Measurements from ENCODE around the gene CTSK.

CTSK gene

DNA sequence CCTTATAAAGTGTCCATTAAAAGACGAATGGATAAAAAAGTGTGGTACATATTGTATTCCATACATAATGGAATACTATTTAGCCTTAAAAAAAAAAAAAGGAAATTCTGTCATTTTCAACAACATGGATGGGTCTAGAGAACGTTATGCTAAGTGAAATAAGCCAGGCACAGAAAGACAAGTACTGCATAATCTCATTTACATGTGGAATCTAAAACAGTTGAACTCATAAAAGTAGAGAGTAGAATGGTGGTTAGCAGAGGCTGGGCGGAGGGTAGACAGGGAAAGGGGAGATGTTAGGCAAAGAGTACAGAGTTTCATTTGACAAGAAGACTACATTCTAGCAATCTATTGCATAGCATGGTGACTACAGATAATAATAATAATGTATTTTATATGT, 45.0 kb downstream of the CTSK start:
- no peaks in the 10 kb centered on the region for H3K9me3 ChIP-seq
- no peak overlapping the region for H3K27ac ChIP-seq
- H3K4me3 ChIP-seq, result no peak overlapping the region
- H3K4me1 ChIP-seq, result peaks cover 0 to 7% (median 0%) of the 10 kb centered on the region in 4 donors
- no peak for DNase-seq
- no peaks in the 10 kb centered on the region for H3K36me3 ChIP-seq
- TF ChIP-seq, protein P1, sequence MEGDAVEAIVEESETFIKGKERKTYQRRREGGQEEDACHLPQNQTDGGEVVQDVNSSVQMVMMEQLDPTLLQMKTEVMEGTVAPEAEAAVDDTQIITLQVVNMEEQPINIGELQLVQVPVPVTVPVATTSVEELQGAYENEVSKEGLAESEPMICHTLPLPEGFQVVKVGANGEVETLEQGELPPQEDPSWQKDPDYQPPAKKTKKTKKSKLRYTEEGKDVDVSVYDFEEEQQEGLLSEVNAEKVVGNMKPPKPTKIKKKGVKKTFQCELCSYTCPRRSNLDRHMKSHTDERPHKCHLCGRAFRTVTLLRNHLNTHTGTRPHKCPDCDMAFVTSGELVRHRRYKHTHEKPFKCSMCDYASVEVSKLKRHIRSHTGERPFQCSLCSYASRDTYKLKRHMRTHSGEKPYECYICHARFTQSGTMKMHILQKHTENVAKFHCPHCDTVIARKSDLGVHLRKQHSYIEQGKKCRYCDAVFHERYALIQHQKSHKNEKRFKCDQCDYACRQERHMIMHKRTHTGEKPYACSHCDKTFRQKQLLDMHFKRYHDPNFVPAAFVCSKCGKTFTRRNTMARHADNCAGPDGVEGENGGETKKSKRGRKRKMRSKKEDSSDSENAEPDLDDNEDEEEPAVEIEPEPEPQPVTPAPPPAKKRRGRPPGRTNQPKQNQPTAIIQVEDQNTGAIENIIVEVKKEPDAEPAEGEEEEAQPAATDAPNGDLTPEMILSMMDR (IDR thresholded peaks at IDR 0.05), result no peak
- H3K27me3 ChIP-seq, result no peaks in the 10 kb centered on the region
- intact Hi-C loops (cut with DNase I; ENCODE audit: low total_unique reads), result no loop called here

DNA sequence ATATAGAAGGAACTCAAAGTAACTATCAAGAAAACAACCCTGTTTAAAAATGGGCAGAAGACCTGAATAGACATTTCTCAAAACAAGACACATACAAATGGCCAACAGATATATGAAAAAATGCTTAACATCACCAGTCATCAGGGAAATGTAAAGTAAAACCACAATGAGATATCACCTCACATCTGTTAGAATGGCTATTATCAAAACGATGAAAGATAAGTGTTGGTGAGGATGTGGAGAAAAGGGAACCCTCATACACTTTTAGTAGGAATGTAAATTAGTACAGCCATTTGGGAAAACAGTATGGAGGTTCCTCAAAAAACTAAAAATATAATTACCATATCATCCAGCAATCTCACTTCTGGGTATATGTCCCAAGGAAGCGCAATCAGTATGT, 45.5 kb downstream of the CTSK start:
- no peak for DNase-seq
- no peak overlapping the region for H3K27ac ChIP-seq
- TF ChIP-seq, protein P1 (IDR thresholded peaks at IDR 0.05), result no peak
- no peaks in the 10 kb centered on the region for H3K27me3 ChIP-seq
- intact Hi-C loops (cut with DNase I; ENCODE audit: low total_unique reads), result no loop called here
- H3K36me3 ChIP-seq, result no peaks in the 10 kb centered on the region
- no peaks in the 10 kb centered on the region for H3K9me3 ChIP-seq
- peaks cover 0 to 7% (median 0%) of the 10 kb centered on the region in 4 donors for H3K4me1 ChIP-seq
- H3K4me3 ChIP-seq, result no peak overlapping the region

GRCh38 chr1:150761801-150762200, 46.3 kb downstream of the CTSK start:
- H3K36me3 ChIP-seq, result no peaks in the 10 kb centered on the region
- no peak overlapping the region for H3K27ac ChIP-seq
- no peaks in the 10 kb centered on the region for H3K27me3 ChIP-seq
- DNase-seq, result no peak
- H3K4me1 ChIP-seq, result peaks cover 0 to 7% (median 0%) of the 10 kb centered on the region in 4 donors
- H3K9me3 ChIP-seq, result no peaks in the 10 kb centered on the region
- TF ChIP-seq, protein P1 (IDR thresholded peaks at IDR 0.05), result no peak
- intact Hi-C loops (cut with DNase I; ENCODE audit: low total_unique reads), result no loop called here
- H3K4me3 ChIP-seq, result no peak overlapping the region

GRCh38 chr1:150760013-150760412, 48.0 kb downstream of the CTSK start:
- Histone ChIP-seq H3K4me1 (peaks cover 0 to 7% (median 0%) of the 10 kb centered on the region in 4 donors), H3K27me3 (no peaks in the 10 kb centered on the region), H3K27ac (no peak overlapping the region), H3K4me3 (no peak overlapping the region), H3K36me3 (no peaks in the 10 kb centered on the region), H3K9me3 (no peaks in the 10 kb centered on the region)
- TF ChIP-seq, protein P1 (IDR thresholded peaks at IDR 0.05), result no peak
- intact Hi-C loops (cut with DNase I; ENCODE audit: low total_unique reads), result no loop called here
- no peak for DNase-seq

GRCh38 chr1:150753416-150753815, 54.6 kb downstream of the CTSK start:
- Histone ChIP-seq H3K9me3 (no peaks in the 10 kb centered on the region), H3K27ac (no peak overlapping the region), H3K36me3 (peaks cover 0 to 3% (median 0%) of the 10 kb centered on the region in 3 donors), H3K4me1 (no peaks in the 10 kb centered on the region), H3K4me3 (no peak overlapping the region), H3K27me3 (no peaks in the 10 kb centered on the region)
- TF ChIP-seq, protein P1 (IDR thresholded peaks at IDR 0.05), result no peak
- DNase-seq, result no peak
- intact Hi-C loops (cut with DNase I; ENCODE audit: low total_unique reads), result no loop called here

- H3K4me1 ChIP-seq, result no peaks in the 10 kb centered on the region
- intact Hi-C loops (cut with DNase I; ENCODE audit: low total_unique reads), result no loop called here
- TF ChIP-seq, protein P1 (IDR thresholded peaks at IDR 0.05), result no peak
These were observed 56.6 kb downstream of the CTSK start for GRCh38 chr1:150751443-150751842.

More at GRCh38 chr1:150751443-150751842, 56.6 kb downstream of the CTSK start:
- Histone ChIP-seq H3K4me3 (no peak overlapping the region), H3K27ac (no peak overlapping the region), H3K9me3 (no peaks in the 10 kb centered on the region), H3K36me3 (peaks cover 0 to 3% (median 0%) of the 10 kb centered on the region in 3 donors), H3K27me3 (no peaks in the 10 kb centered on the region)
- no peak for DNase-seq
